ENCODE data around the gene FABP7. TPM values are rescaled to one million over a fixed set of nuclear protein-coding genes. Genes with fewer than 3 reads are reported as not detected.

FABP7 gene
- total RNA-seq, 1 experiment from 2014 or later, result 1.2 TPM

DNA sequence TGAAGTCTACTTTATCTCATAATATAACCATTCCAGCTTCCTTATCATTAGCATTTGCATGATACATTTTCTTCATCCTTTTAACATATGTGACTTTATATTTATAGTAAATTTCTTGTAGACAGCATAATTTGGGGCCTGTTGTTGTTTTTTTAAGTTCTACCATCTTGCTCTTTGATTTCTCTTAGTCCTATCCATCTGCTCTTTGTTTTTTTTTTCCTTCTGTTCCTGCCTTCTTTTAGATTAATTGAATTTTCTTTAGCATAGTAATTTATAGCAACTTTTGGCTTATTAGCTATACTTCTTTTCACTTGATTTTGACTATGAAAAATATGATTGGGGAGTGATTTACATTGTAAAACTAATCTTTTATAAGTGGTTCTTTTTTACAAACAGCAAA lies 19.2 kb upstream of the FABP7 start:
- no peak for TF ChIP-seq EZH2 (IDR thresholded peaks at IDR 0.05; ENCODE audit: borderline replicate concordance, low read depth, low read length, poor library complexity, severe bottlenecking)
- TF ChIP-seq, protein P1, sequence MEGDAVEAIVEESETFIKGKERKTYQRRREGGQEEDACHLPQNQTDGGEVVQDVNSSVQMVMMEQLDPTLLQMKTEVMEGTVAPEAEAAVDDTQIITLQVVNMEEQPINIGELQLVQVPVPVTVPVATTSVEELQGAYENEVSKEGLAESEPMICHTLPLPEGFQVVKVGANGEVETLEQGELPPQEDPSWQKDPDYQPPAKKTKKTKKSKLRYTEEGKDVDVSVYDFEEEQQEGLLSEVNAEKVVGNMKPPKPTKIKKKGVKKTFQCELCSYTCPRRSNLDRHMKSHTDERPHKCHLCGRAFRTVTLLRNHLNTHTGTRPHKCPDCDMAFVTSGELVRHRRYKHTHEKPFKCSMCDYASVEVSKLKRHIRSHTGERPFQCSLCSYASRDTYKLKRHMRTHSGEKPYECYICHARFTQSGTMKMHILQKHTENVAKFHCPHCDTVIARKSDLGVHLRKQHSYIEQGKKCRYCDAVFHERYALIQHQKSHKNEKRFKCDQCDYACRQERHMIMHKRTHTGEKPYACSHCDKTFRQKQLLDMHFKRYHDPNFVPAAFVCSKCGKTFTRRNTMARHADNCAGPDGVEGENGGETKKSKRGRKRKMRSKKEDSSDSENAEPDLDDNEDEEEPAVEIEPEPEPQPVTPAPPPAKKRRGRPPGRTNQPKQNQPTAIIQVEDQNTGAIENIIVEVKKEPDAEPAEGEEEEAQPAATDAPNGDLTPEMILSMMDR (conservative IDR thresholded peaks at IDR 0.05; ENCODE audit: low read depth, low read length), result no peak
- no TSS peak for BruUV-seq (replicated peaks)
- Histone ChIP-seq H3K27ac (ENCODE audit: low read depth, low read length, poor library complexity, severe bottlenecking) (no peak overlapping the region), H3K4me1 (ENCODE audit: insufficient read depth, low read length, poor library complexity, severe bottlenecking) (peaks cover 9% of the 10 kb centered on the region), H3K4me3 (ENCODE audit: low read depth, low read length, poor library complexity, severe bottlenecking) (no peak overlapping the region), H3K36me3 (ENCODE audit: insufficient read depth, low read length, poor library complexity, severe bottlenecking) (no peaks in the 10 kb centered on the region), H3K27me3 (replicated peaks; ENCODE audit: insufficient read depth, low read depth, low read length, poor library complexity) (no peaks in the 10 kb centered on the region), H3K9me3 (ENCODE audit: low read depth, low read length, poor library complexity, severe bottlenecking) (no peaks in the 10 kb centered on the region)
- DNase-seq (ENCODE audit: low spot score), result no peak
- intact Hi-C loops (cut with micrococcal nuclease; ENCODE audit: unreplicated experiment), result no loop called here
- ChIA-PET CTCF (no interaction called here), POLR2A (ENCODE audit: low non-redundant PET) (no interaction called here)

DNA sequence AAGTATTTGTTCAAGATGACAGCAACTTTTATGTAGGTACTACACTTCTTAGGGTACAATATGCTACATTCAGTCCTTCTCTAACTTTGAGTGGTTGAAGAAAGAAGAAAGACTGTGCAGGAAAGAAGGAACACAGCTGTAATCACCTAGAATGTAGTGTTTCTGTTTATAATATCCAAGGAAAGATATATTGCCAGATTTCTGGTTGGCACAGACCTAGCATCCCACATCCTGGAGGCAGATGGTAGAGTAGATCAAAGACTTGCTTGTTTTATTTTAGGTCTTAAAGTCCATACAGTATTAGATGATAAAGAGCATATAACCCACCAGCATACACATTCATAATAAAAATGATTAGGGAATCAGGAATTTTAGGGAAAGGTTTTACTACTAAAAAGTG lies 13.3 kb upstream of the FABP7 start:
- H3K27ac ChIP-seq (ENCODE audit: low read depth, low read length, poor library complexity, severe bottlenecking), result no peak overlapping the region
- no peak overlapping the region for H3K4me3 ChIP-seq (ENCODE audit: low read depth, low read length, poor library complexity, severe bottlenecking)
- no peaks in the 10 kb centered on the region for H3K9me3 ChIP-seq (ENCODE audit: low read depth, low read length, poor library complexity, severe bottlenecking)
- POLR2A ChIA-PET (ENCODE audit: low non-redundant PET), result no interaction called here
- CTCF ChIA-PET, result no interaction called here
- DNase-seq (ENCODE audit: low spot score), result no peak
- intact Hi-C loops (cut with micrococcal nuclease; ENCODE audit: unreplicated experiment), result no loop called here
- no peaks in the 10 kb centered on the region for H3K4me1 ChIP-seq (ENCODE audit: insufficient read depth, low read length, poor library complexity, severe bottlenecking)
- H3K36me3 ChIP-seq (ENCODE audit: insufficient read depth, low read length, poor library complexity, severe bottlenecking), result no peaks in the 10 kb centered on the region
- TF ChIP-seq EZH2 (IDR thresholded peaks at IDR 0.05; ENCODE audit: borderline replicate concordance, low read depth, low read length, poor library complexity, severe bottlenecking), result no peak
- TF ChIP-seq, protein P1 (conservative IDR thresholded peaks at IDR 0.05; ENCODE audit: low read depth, low read length), result no peak
- BruUV-seq (replicated peaks), result no TSS peak
- H3K27me3 ChIP-seq (replicated peaks; ENCODE audit: insufficient read depth, low read depth, low read length, poor library complexity), result no peaks in the 10 kb centered on the region

DNA sequence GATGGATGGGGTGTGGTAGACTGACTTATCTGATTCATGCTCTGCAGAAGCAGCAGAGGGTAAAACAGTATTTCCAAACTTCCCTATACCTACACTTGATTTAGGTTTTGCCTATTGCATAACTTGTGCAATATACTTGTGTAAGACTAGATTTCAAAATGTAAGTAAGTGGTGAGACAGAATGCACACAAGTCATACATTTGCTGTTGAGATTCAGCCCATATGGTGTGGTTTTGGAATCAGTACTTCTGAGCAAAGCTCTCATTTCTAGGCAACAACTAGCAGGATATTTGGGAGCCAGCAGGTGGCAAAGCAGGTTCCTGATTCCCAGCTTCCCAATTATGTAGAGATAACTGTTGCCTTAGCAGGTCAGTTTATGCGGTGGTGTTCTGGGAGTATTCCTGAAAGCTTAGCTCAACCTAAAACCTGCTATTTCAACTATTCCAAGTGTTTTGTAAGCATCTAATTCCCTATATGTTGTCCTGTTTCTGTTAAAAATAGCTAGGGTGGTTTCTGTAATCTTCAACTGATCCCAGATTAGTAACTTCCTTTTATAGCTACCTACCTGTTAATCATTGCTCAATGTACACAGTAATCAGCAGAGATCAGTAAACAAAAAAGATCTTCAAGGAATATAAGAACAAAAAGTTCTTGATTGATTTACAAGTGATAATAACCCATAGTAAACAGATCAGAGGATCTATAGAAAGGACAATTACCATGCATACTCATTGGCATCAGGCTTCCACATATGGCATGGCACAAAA lies 8.5 kb upstream of the FABP7 start:
- ChIA-PET CTCF (no interaction called here), POLR2A (ENCODE audit: low non-redundant PET) (no interaction called here)
- TF ChIP-seq, protein P1 (conservative IDR thresholded peaks at IDR 0.05; ENCODE audit: low read depth, low read length), result no peak
- TF ChIP-seq EZH2 (IDR thresholded peaks at IDR 0.05; ENCODE audit: borderline replicate concordance, low read depth, low read length, poor library complexity, severe bottlenecking), result no peak

More for the DNA sequence above, 8.5 kb upstream of the FABP7 start:
- Histone ChIP-seq H3K36me3 (ENCODE audit: insufficient read depth, low read length, poor library complexity, severe bottlenecking) (no peaks in the 10 kb centered on the region), H3K27ac (ENCODE audit: low read depth, low read length, poor library complexity, severe bottlenecking) (no peak overlapping the region), H3K4me3 (ENCODE audit: low read depth, low read length, poor library complexity, severe bottlenecking) (no peak overlapping the region), H3K9me3 (ENCODE audit: low read depth, low read length, poor library complexity, severe bottlenecking) (no peaks in the 10 kb centered on the region), H3K4me1 (ENCODE audit: insufficient read depth, low read length, poor library complexity, severe bottlenecking) (no peaks in the 10 kb centered on the region), H3K27me3 (replicated peaks; ENCODE audit: insufficient read depth, low read depth, low read length, poor library complexity) (no peaks in the 10 kb centered on the region)
- BruUV-seq (replicated peaks), result no TSS peak
- DNase-seq (ENCODE audit: low spot score), result no peak
- intact Hi-C loops (cut with micrococcal nuclease; ENCODE audit: unreplicated experiment), result no loop called here
